GM21360 (cell line): ENCODE results near the gene AIRE.
A peak's percentile ranks its signal among the peaks of the same experiment; 100 is the strongest.
"Not testable (repeated sequence)": the region's sequence is repeated elsewhere in the genome, so short reads cannot be mapped to it uniquely, and the experiment has no call there.

Experiments
- ATAC-seq: cut with Tn5 transposase; IDR thresholded peaks from one replicate; pipeline ENCODE4 v1.9.1; 2021; ENCODE audit warnings: mild to moderate bottlenecking, moderate library complexity; ENCODE audit not compliant: unreplicated experiment

Gene AIRE

GRCh38 chr21:44291078-44291935 is 5.6 kb downstream of the AIRE start:
- no peak for ATAC-seq

GRCh38 chr21:44291936-44292811 is 6.5 kb downstream of the AIRE start:
- no peak for ATAC-seq

GRCh38 chr21:44292812-44293195 is 7.1 kb downstream of the AIRE start:
- ATAC-seq, result no peak

- no peak for ATAC-seq
Observed at GRCh38 chr21:44293551-44294231, 8.0 kb downstream of the AIRE start.

- no peak for ATAC-seq
Observed at GRCh38 chr21:44294391-44295162, 8.9 kb downstream of the AIRE start.

GRCh38 chr21:44295163-44295573 is 9.5 kb downstream of the AIRE start:
- no peak for ATAC-seq

- no peak for ATAC-seq
Observed at GRCh38 chr21:44295646-44296045, 10.0 kb downstream of the AIRE start.

GRCh38 chr21:44296103-44296519 is 10.4 kb downstream of the AIRE start:
- no peak for ATAC-seq

- ATAC-seq, result no peak
Observed at GRCh38 chr21:44296916-44297315, 11.2 kb downstream of the AIRE start.

- no peak for ATAC-seq
Observed at GRCh38 chr21:44297525-44298290, 12.0 kb downstream of the AIRE start.

GRCh38 chr21:44298301-44298700 is 12.6 kb downstream of the AIRE start:
- ATAC-seq, result no peak

GRCh38 chr21:44299085-44299457 is 13.4 kb downstream of the AIRE start:
- ATAC-seq, result no peak

- peak; percentile 35 for ATAC-seq
Observed at GRCh38 chr21:44299458-44300261, 14.0 kb downstream of the AIRE start, which contains the start of gene PFKL. TSS of gene PFKL (plus strand) at chr21:44300053. CDS start at chr21:44300106, 53 bp downstream.

- peak; percentile 32 for ATAC-seq
Observed at GRCh38 chr21:44300262-44300959, 14.7 kb downstream of the AIRE start.

GRCh38 chr21:44301141-44301540 is 15.5 kb downstream of the AIRE start:
- ATAC-seq, result no peak

GRCh38 chr21:44301961-44302406 is 16.3 kb downstream of the AIRE start:
- ATAC-seq, result no peak

- ATAC-seq, result not testable (repeated sequence)
Observed at GRCh38 chr21:44302573-44303401, 17.1 kb downstream of the AIRE start.
